Neural cell (in vitro differentiated cells): Measurements from ENCODE around the gene ING5. TPM values are rescaled to one million over a fixed set of nuclear protein-coding genes. Genes with fewer than 3 reads are reported as not detected.

Source experiments
- H2AFZ ChIP-seq: fragments of 200-600, 300-800 bp; sonication (generic), shearing (Covaris generic); 2 replicates; pipeline ENCODE4 v1.6.0; 2014; ENCODE audit warnings: low read depth, mild to moderate bottlenecking, antibody characterized with exemption, low read length, moderate library complexity
- H3F3A ChIP-seq: fragments of 200-600 bp; shearing (Covaris generic); 2 replicates; pipeline ENCODE4 v1.6.1; 2016; ENCODE audit warnings: mild to moderate bottlenecking, moderate library complexity, mixed read lengths, antibody characterized with exemption, low read length; ENCODE audit not compliant: insufficient read depth, poor library complexity, severe bottlenecking
- H3K27ac ChIP-seq: fragments of 200-600, 300-800 bp; sonication (generic), shearing (Covaris generic); 2 replicates; pipeline ENCODE4 v1.5.1; 2014; ENCODE audit warnings: mild to moderate bottlenecking, low read length, moderate library complexity
- H3K27me3 ChIP-seq: fragments of 300-800, 200-600 bp; sonication (generic), shearing (Covaris generic); 2 replicates; pipeline ENCODE4 v1.6.0; 2014; ENCODE audit warnings: mild to moderate bottlenecking, low read depth, low read length, moderate library complexity; ENCODE audit not compliant: insufficient read depth
- H3K36me3 ChIP-seq: fragments of 300-800, 200-600 bp; sonication (generic), shearing (Covaris generic); 2 replicates; pipeline ENCODE4 v1.5.1; 2014; ENCODE audit warnings: mild to moderate bottlenecking, antibody characterized with exemption, low read length, moderate library complexity; ENCODE audit not compliant: insufficient read depth
- H3K4me2 ChIP-seq: fragments of 300-800, 200-600 bp; sonication (generic), shearing (Covaris generic); 2 replicates; pipeline ENCODE4 v1.6.0; 2014; ENCODE audit warnings: mild to moderate bottlenecking, low read length
- H3K4me3 ChIP-seq: fragments of 300-800, 200-600 bp; sonication (generic), shearing (Covaris generic); 2 replicates; pipeline ENCODE4 v1.5.1; 2014; ENCODE audit warnings: mild to moderate bottlenecking, low read length, moderate library complexity
- H3K79me2 ChIP-seq: fragments of 200-600 bp; shearing (Covaris generic); replicated peaks from 2 replicates; pipeline ENCODE4 v1.6.0; 2014; ENCODE audit warnings: mild to moderate bottlenecking, low read length, moderate library complexity; ENCODE audit not compliant: insufficient read depth
- H3K9ac ChIP-seq: fragments of 300-800, 200-600 bp; sonication (generic), shearing (Covaris generic); 2 replicates; pipeline ENCODE4 v1.6.1; 2016; ENCODE audit warnings: mild to moderate bottlenecking, low read length, mixed read lengths
- H3K9me2 ChIP-seq: fragments of 200-600 bp; shearing (Covaris generic); 2 replicates; pipeline ENCODE4 v1.6.1; 2016; ENCODE audit warnings: mild to moderate bottlenecking, low read length, mixed read lengths; ENCODE audit not compliant: insufficient read depth
- H3K9me3 ChIP-seq: fragments of 200-600, 300-800 bp; sonication (generic), shearing (Covaris generic); 2 replicates; pipeline ENCODE4 v1.6.1; 2016; ENCODE audit warnings: mild to moderate bottlenecking, mixed run types, low read length, moderate library complexity, mixed read lengths
- H4K20me1 ChIP-seq: fragments of 200-600 bp; shearing (Covaris generic); 2 replicates; pipeline ENCODE4 v1.6.1; 2016; ENCODE audit warnings: mild to moderate bottlenecking, mixed run types; ENCODE audit not compliant: insufficient read depth
- CTCF ChIP-seq: fragments of 450-650 bp; IDR thresholded peaks from 2 replicates; pipeline ENCODE4 v1.5.1; 2014; ENCODE audit warnings: antibody characterized with exemption, mild to moderate bottlenecking, moderate library complexity; ENCODE audit not compliant: poor library complexity, severe bottlenecking
- EP300 ChIP-seq: fragments of 450-650 bp; conservative IDR thresholded peaks from 2 replicates; pipeline ENCODE4 v1.6.1; 2014; ENCODE audit warnings: antibody characterized with exemption, mild to moderate bottlenecking, moderate library complexity; ENCODE audit not compliant: poor library complexity, severe bottlenecking
- EZH2 ChIP-seq: fragments of 200-600, 300-800 bp; shearing (Covaris generic), sonication (generic); IDR thresholded peaks from 2 replicates; pipeline ENCODE4 v1.6.1; 2014; ENCODE audit warnings: antibody characterized with exemption, low read length, borderline replicate concordance, mild to moderate bottlenecking; ENCODE audit not compliant: insufficient read depth, poor library complexity, severe bottlenecking
- MXI1 ChIP-seq: fragments of 450-650 bp; conservative IDR thresholded peaks from 2 replicates; pipeline ENCODE4 v1.6.1; 2014; ENCODE audit warnings: antibody characterized with exemption, mild to moderate bottlenecking; ENCODE audit not compliant: poor library complexity, severe bottlenecking
- POLR2AphosphoS5 ChIP-seq: IDR thresholded peaks from 2 replicates; pipeline ENCODE4 v1.6.1; 2012
- RAD21 ChIP-seq: fragments of 450-650 bp; conservative IDR thresholded peaks from 2 replicates; pipeline ENCODE4 v1.6.1; 2014; ENCODE audit warnings: antibody characterized with exemption, mild to moderate bottlenecking, moderate library complexity
- SMC3 ChIP-seq: fragments of 450-650 bp; conservative IDR thresholded peaks from 2 replicates; pipeline ENCODE4 v1.6.1; 2014; ENCODE audit warnings: antibody characterized with exemption, mild to moderate bottlenecking, moderate library complexity; ENCODE audit not compliant: poor library complexity
- TAF1 ChIP-seq: IDR thresholded peaks from 2 replicates; pipeline ENCODE4 v1.6.1; 2012; ENCODE audit warnings: low read depth
- polyA plus RNA-seq: library from polyadenylated mRNA; depleted of rRNA; stranded (reverse); fragments of >200 nt; gene quantifications from 2 replicates; pipeline ENCODE4 v1.2.3, GENCODE V29; 2014
- TF ChIP-seq, protein P1 (sequence below): IDR thresholded peaks from 2 replicates; pipeline ENCODE4 v1.6.1; 2012; ENCODE audit warnings: borderline replicate concordance

The ING5 gene
- polyA plus RNA-seq, 1 donor from 2014 or later = 22.8 TPM

DNA sequence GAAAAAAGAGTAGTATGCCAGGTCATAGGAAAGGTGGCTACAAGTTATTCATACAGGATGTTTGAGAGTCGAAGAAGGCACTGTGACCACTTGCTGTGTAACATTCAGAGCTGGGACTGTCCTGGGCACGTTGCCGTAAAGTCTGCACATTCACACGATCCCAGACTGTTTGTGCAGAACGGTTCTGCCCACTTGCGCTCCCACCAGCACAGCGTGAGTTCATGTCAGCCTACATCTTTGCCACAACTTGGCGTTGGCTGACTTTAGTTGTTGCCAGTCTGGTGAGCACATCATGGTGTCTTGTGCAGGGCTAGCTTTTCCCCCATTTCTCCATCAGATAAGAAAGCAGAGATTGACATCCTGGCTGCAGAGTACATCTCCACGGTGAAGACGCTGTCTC is 7.0 kb downstream of the ING5 start:
- Histone ChIP-seq H3F3A (no peaks in the 10 kb centered on the region), H3K9ac (no peak overlapping the region), H3K4me2 (no peak overlapping the region), H3K27ac (no peak overlapping the region), H3K79me2 (no peaks in the 10 kb centered on the region), H3K9me3 (no peaks in the 10 kb centered on the region), H4K20me1 (no peaks in the 10 kb centered on the region), H3K36me3 (no peaks in the 10 kb centered on the region), H2AFZ (no peak overlapping the region), H3K27me3 (no peaks in the 10 kb centered on the region), H3K4me3 (no peak overlapping the region), H3K9me2 (no peaks in the 10 kb centered on the region)
- TF ChIP-seq CTCF (no peak), MXI1 (no peak), POLR2AphosphoS5 (no peak), SMC3 (no peak), TAF1 (no peak), EP300 (no peak), EZH2 (no peak), RAD21 (no peak)
- TF ChIP-seq, protein P1, sequence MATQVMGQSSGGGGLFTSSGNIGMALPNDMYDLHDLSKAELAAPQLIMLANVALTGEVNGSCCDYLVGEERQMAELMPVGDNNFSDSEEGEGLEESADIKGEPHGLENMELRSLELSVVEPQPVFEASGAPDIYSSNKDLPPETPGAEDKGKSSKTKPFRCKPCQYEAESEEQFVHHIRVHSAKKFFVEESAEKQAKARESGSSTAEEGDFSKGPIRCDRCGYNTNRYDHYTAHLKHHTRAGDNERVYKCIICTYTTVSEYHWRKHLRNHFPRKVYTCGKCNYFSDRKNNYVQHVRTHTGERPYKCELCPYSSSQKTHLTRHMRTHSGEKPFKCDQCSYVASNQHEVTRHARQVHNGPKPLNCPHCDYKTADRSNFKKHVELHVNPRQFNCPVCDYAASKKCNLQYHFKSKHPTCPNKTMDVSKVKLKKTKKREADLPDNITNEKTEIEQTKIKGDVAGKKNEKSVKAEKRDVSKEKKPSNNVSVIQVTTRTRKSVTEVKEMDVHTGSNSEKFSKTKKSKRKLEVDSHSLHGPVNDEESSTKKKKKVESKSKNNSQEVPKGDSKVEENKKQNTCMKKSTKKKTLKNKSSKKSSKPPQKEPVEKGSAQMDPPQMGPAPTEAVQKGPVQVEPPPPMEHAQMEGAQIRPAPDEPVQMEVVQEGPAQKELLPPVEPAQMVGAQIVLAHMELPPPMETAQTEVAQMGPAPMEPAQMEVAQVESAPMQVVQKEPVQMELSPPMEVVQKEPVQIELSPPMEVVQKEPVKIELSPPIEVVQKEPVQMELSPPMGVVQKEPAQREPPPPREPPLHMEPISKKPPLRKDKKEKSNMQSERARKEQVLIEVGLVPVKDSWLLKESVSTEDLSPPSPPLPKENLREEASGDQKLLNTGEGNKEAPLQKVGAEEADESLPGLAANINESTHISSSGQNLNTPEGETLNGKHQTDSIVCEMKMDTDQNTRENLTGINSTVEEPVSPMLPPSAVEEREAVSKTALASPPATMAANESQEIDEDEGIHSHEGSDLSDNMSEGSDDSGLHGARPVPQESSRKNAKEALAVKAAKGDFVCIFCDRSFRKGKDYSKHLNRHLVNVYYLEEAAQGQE = no peak

GRCh38 chr2:241719093-241719492 is 17.3 kb downstream of the ING5 start:
- H4K20me1 ChIP-seq = no peaks in the 10 kb centered on the region
- no peak for TF ChIP-seq POLR2AphosphoS5
- TF ChIP-seq MXI1 = no peak
- TF ChIP-seq EZH2 = no peak
- TF ChIP-seq SMC3 = no peak
- TF ChIP-seq CTCF = no peak
- TF ChIP-seq TAF1 = no peak
- TF ChIP-seq, protein P1 = no peak
- no peak for TF ChIP-seq RAD21
- TF ChIP-seq EP300 = no peak

More at GRCh38 chr2:241719093-241719492, 17.3 kb downstream of the ING5 start:
- H3K9me3 ChIP-seq = peaks cover 15% of the 10 kb centered on the region
- H3K27ac ChIP-seq = no peak overlapping the region
- no peaks in the 10 kb centered on the region for H3K27me3 ChIP-seq
- no peak overlapping the region for H2AFZ ChIP-seq
- H3K4me2 ChIP-seq = no peak overlapping the region
- H3F3A ChIP-seq = no peaks in the 10 kb centered on the region
- H3K9ac ChIP-seq = no peak overlapping the region
- H3K4me3 ChIP-seq = no peak overlapping the region
- H3K36me3 ChIP-seq = peaks cover 19% of the 10 kb centered on the region
- no peaks in the 10 kb centered on the region for H3K79me2 ChIP-seq
- H3K9me2 ChIP-seq = no peaks in the 10 kb centered on the region
